MM.1S (cell line): ENCODE data around the gene RAB11FIP5.

Experiments
- EZH2 ChIP-seq: fragments of 300-600 bp; sonication (generic); optimal IDR thresholded peaks from 2 replicates; pipeline ENCODE3; 2017; ENCODE audit warnings: low read depth, mild to moderate bottlenecking, antibody characterized with exemption, low read length, mixed read lengths
- TF ChIP-seq, protein P1 (sequence below): fragments of 300-600 bp; sonication (generic); IDR thresholded peaks from 2 replicates; pipeline ENCODE4 v1.5.1; 2016; ENCODE audit warnings: antibody characterized with exemption, low read length, mixed read lengths

- TF ChIP-seq, protein P1, sequence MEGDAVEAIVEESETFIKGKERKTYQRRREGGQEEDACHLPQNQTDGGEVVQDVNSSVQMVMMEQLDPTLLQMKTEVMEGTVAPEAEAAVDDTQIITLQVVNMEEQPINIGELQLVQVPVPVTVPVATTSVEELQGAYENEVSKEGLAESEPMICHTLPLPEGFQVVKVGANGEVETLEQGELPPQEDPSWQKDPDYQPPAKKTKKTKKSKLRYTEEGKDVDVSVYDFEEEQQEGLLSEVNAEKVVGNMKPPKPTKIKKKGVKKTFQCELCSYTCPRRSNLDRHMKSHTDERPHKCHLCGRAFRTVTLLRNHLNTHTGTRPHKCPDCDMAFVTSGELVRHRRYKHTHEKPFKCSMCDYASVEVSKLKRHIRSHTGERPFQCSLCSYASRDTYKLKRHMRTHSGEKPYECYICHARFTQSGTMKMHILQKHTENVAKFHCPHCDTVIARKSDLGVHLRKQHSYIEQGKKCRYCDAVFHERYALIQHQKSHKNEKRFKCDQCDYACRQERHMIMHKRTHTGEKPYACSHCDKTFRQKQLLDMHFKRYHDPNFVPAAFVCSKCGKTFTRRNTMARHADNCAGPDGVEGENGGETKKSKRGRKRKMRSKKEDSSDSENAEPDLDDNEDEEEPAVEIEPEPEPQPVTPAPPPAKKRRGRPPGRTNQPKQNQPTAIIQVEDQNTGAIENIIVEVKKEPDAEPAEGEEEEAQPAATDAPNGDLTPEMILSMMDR: no peak
- no peak for TF ChIP-seq EZH2
These were observed 3.6 kb upstream of the RAB11FIP5 start for GRCh38 chr2:73116182-73116960.
